CD4-positive, alpha-beta T cell (primary cell): ENCODE results near the gene GMEB1. TPM values are rescaled to one million over a fixed set of nuclear protein-coding genes. Genes with fewer than 3 reads are reported as not detected.
A peak's percentile ranks its signal among the peaks of the same experiment; 100 is the strongest.
"Not testable (repeated sequence)": the region's sequence is repeated elsewhere in the genome, so short reads cannot be mapped to it uniquely, and the experiment has no call there.

Source experiments
- ATAC-seq: fragments of 200-7000 bp; cut with Tn5 transposase; one replicate; pipeline ENCODE4 v1.10.0; 2022; ENCODE audit warnings: mild to moderate bottlenecking; ENCODE audit not compliant: poor library complexity
- CTCF ChIA-PET: fragments of 350-600 bp; sonication (Branson Sonifier 250); formaldehyde crosslinking; loops from one replicate; lab custom pipeline; 2021; ENCODE audit warnings: antibody characterized with exemption, inconsistent platforms; lab: Charles Lee
- POLR2A ChIA-PET: fragments of 350-600 bp; sonication (Branson Sonifier 250); formaldehyde crosslinking; loops from one replicate; lab custom pipeline; 2021; ENCODE audit warnings: antibody characterized with exemption, inconsistent platforms; lab: Charles Lee
- DNase-seq, 14 experiments: peaks; one replicate each; pipeline ENCODE4 v3.0.0-alpha.2; 2013 to 2020; ENCODE audit warnings: mixed read lengths in 2 of 14
- H3K27ac ChIP-seq, 2 donors: one replicate each; pipeline versions ENCODE4 v1.5.1 to v1.7.0; 2013; ENCODE audit warnings: low read length in 2 of 2, low read depth in 1 of 2, mild to moderate bottlenecking in 1 of 2
- H3K27me3 ChIP-seq, 2 experiments: 1 replicate in 1 of 2; 2 replicates in 1 of 2; pipeline versions ENCODE4 v1.6.1 to v1.7.0; 2013; ENCODE audit warnings: low read length in 2 of 2, control low read depth in 1 of 2, mild to moderate bottlenecking in 1 of 2, moderate library complexity in 1 of 2; ENCODE audit not compliant: insufficient read depth in 2 of 2, control insufficient read depth in 1 of 2
- H3K36me3 ChIP-seq: one replicate; pipeline ENCODE4 v1.6.1; 2013; ENCODE audit warnings: low read length, control low read depth; ENCODE audit not compliant: insufficient read depth
- H3K4me1 ChIP-seq: one replicate; pipeline ENCODE4 v1.6.1; 2013; ENCODE audit warnings: low read length, control low read depth; ENCODE audit not compliant: insufficient read depth
- H3K4me3 ChIP-seq: one replicate; pipeline ENCODE4 v1.5.1; 2013; ENCODE audit warnings: mild to moderate bottlenecking, low read length, moderate library complexity
- H3K9me3 ChIP-seq, 2 experiments: 1 replicate in 1 of 2; 2 replicates in 1 of 2; pipeline versions ENCODE4 v1.6.1 to v1.7.0; 2013; ENCODE audit warnings: low read length in 2 of 2, mild to moderate bottlenecking in 2 of 2, control low read depth in 1 of 2, moderate library complexity in 1 of 2; ENCODE audit not compliant: control insufficient read depth in 1 of 2, insufficient read depth in 1 of 2
- H3K27ac Mint-ChIP-seq: one replicate; pipeline ENCODE4 v1.8.0; 2020; ENCODE audit warnings: mixed read lengths
- H3K27me3 Mint-ChIP-seq: one replicate; pipeline ENCODE4 v1.8.0; 2021; ENCODE audit warnings: mixed read lengths
- H3K36me3 Mint-ChIP-seq: one replicate; pipeline ENCODE4 v1.8.0; 2021; ENCODE audit warnings: low read depth, mixed read lengths
- H3K4me1 Mint-ChIP-seq: one replicate; pipeline ENCODE4 v1.8.0; 2021; ENCODE audit warnings: low read depth, mixed read lengths
- H3K4me3 Mint-ChIP-seq: one replicate; pipeline ENCODE4 v1.8.0; 2020; ENCODE audit warnings: mild to moderate bottlenecking, mixed read lengths
- H3K9me3 Mint-ChIP-seq: one replicate; pipeline ENCODE4 v1.8.0; 2020; ENCODE audit warnings: mixed read lengths
- CTCF ChIP-seq: fragments of 200-600 bp; IDR thresholded peaks from one replicate; pipeline ENCODE4 v1.8.0; 2022; ENCODE audit warnings: antibody characterized with exemption, mild to moderate bottlenecking
- intact Hi-C, 2 experiments: fragments of 100-400 bp; cut with DNase I in 1 of 2; cut with micrococcal nuclease in 1 of 2; formaldehyde crosslinking; loops; one replicate each; pipeline versions ENCODE4 v1.15.1 to v1.9.0; 2023 to 2025; cut with DNase I, micrococcal nuclease
- total RNA-seq, 174 experiments: library from RNA in 2 of 174; stranded (reverse) in 2 of 174; gene quantifications; one replicate each; pipeline ENCODE4 v1.2.3 and lab custom pipeline; 2021 to 2026

GMEB1 gene
- total RNA-seq, 2 experiments from 2014 or later: 9.0 to 11.8 TPM

- CTCF ChIA-PET: interaction anchor here (5.5 kb wide), 1 partner anchor 70 kb away, joined by 33 read pairs; the partner anchor contains the start of gene YTHDF2
- Mint-ChIP-seq H3K4me1 (peaks cover 24% of the 10 kb centered on the region), H3K36me3 (peaks cover 13% of the 10 kb centered on the region), H3K27me3 (no peaks in the 10 kb centered on the region), H3K4me3 (no peak overlapping the region), H3K27ac (peak overlapping the region; percentile 33), H3K9me3 (no peaks in the 10 kb centered on the region)
- Histone ChIP-seq H3K4me3 (no peak overlapping the region), H3K36me3 (peaks cover 2% of the 10 kb centered on the region), H3K27me3 (no peaks in the 10 kb centered on the region), H3K27ac (no peak overlapping the region), H3K4me1 (peaks cover 35% of the 10 kb centered on the region), H3K9me3 (no peaks in the 10 kb centered on the region)
- DNase-seq (no peak), ATAC-seq (no peak)
- POLR2A ChIA-PET: interaction anchor here (2.4 to 7.2 kb wide), 5 partner anchors 19 to 338 kb away, joined by 5 to 198 read pairs (median 71); partner anchors contain the start of genes MED18, RNU11, TAF12 and YTHDF2
- intact Hi-C loops: loop anchor here in 1 of 2 experiments (1.0 kb wide), 1 partner anchor 70 kb away; no protein-coding TSS in a partner anchor
- TF ChIP-seq CTCF: no peak
Measured at GRCh38 chr1:28666806-28667205, 1.8 kb upstream of the GMEB1 start.

GRCh38 chr1:28668956-28669723 lies 556 bp downstream of the GMEB1 start:
- DNase-seq (peak; percentile 15 to 92 (median 68)), ATAC-seq (peak; percentile 66)
- Histone ChIP-seq H3K4me3 (peak overlapping the region; percentile 99), H3K4me1 (peaks cover 35% of the 10 kb centered on the region), H3K9me3 (no peaks in the 10 kb centered on the region), H3K36me3 (peaks cover 2% of the 10 kb centered on the region), H3K27ac (peak overlapping the region; percentile 96 to 97), H3K27me3 (no peaks in the 10 kb centered on the region)
- intact Hi-C loops: loop anchor here (1.0 kb wide), 4 partner anchors 21 to 87 kb away; partner anchors contain the start of genes RNU11 (in 2 of the 2), TAF12 (in 2 of the 2) and YTHDF2 (in 1 of the 2)
- no peak for TF ChIP-seq CTCF
- Mint-ChIP-seq H3K36me3 (peaks cover 13% of the 10 kb centered on the region), H3K9me3 (no peaks in the 10 kb centered on the region), H3K4me1 (peaks cover 24% of the 10 kb centered on the region), H3K27me3 (no peaks in the 10 kb centered on the region), H3K27ac (peak overlapping the region; percentile 97), H3K4me3 (peak overlapping the region; percentile 100)
- POLR2A ChIA-PET: interaction anchor here (0.6 to 7.2 kb wide), 24 partner anchors 10 to 580 kb away, joined by 3 to 198 read pairs (median 3); partner anchors contain the start of genes EPB41, EYA3, MED18 and RCC1
- CTCF ChIA-PET: interaction anchor here (1.0 to 5.5 kb wide), 3 partner anchors 21 to 68 kb away, joined by 4 to 33 read pairs (median 19); partner anchors contain the start of genes RNU11, TAF12 and YTHDF2

DNA sequence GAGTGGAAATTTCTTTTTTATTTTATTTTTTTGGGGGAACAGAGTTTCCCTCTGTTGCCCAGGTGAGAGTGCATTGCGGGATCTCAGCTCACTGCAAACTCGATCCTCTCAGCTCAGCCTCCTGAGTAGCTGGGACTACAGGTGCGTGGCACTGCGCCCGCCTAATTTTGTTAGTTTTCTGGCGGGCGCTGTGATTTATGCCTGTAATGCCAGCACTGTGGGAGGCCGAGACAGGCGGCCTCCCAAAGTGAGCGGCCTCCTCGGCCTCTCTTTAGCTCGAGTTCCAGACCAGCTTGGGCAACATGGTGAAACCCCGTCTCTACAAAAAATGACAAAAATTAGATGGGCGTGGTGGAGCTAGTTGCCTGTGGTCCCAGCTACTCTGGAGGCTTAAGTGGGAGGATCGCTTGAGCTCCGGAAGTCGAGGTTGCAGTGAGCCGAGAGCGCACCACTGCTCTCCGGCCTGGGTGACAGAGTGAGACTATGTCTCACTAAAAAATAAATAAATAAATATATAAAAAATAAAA lies 2.7 kb downstream of the GMEB1 start:
- H3K4me1 Mint-ChIP-seq: peaks cover 26% of the 10 kb centered on the region
- no peak for ATAC-seq
- H3K9me3 Mint-ChIP-seq: no peaks in the 10 kb centered on the region
- no peak overlapping the region for H3K4me3 Mint-ChIP-seq
- no peak for TF ChIP-seq CTCF
- intact Hi-C loops: no loop called here
- peaks cover 35% of the 10 kb centered on the region for H3K4me1 ChIP-seq
- H3K27ac Mint-ChIP-seq: peak overlapping the region; percentile 97
- no peaks in the 10 kb centered on the region for H3K9me3 ChIP-seq
- H3K27me3 ChIP-seq: no peaks in the 10 kb centered on the region
- H3K27me3 Mint-ChIP-seq: no peaks in the 10 kb centered on the region
- H3K4me3 ChIP-seq: no peak overlapping the region
- H3K36me3 ChIP-seq: peaks cover 2% of the 10 kb centered on the region
- CTCF ChIA-PET: interaction anchor here (1.4 to 5.5 kb wide), 2 partner anchors 28 to 65 kb away, joined by 3 to 33 read pairs; partner anchors contain the start of genes TAF12 and YTHDF2
- POLR2A ChIA-PET: interaction anchor here (0.6 to 7.2 kb wide), 6 partner anchors 23 to 439 kb away, joined by 3 to 198 read pairs (median 6); partner anchors contain the start of genes RNU11, TAF12 and YTHDF2
- peaks cover 19% of the 10 kb centered on the region for H3K36me3 Mint-ChIP-seq
- H3K27ac ChIP-seq: no peak overlapping the region
- no peak for DNase-seq

GRCh38 chr1:28672971-28673370 lies 4.4 kb downstream of the GMEB1 start:
- intact Hi-C loops, H3K4me3 ChIP-seq, H3K27ac ChIP-seq, H3K9me3 Mint-ChIP-seq, H3K27me3 Mint-ChIP-seq, H3K36me3 ChIP-seq, ATAC-seq, DNase-seq, H3K4me3 Mint-ChIP-seq, CTCF ChIA-PET, H3K9me3 ChIP-seq, POLR2A ChIA-PET, H3K27me3 ChIP-seq: not testable (repeated sequence)
- peaks cover 19% of the 10 kb centered on the region for H3K36me3 Mint-ChIP-seq
- H3K4me1 Mint-ChIP-seq: peaks cover 24% of the 10 kb centered on the region
- H3K27ac Mint-ChIP-seq: peak overlapping the region; percentile 24
- peaks cover 22% of the 10 kb centered on the region for H3K4me1 ChIP-seq
